Thymus (tissue), 11 donors: Measurements from ENCODE around the gene KCNQ1. TPM values are rescaled to one million over a fixed set of nuclear protein-coding genes. Genes with fewer than 3 reads are reported as not detected.

Experiments used
- DNase-seq, 9 donors: peaks; one replicate each; pipeline ENCODE4 v3.0.0-alpha.2; 2013; ENCODE audit warnings: low spot score in 9 of 9, low read depth in 6 of 9, missing footprints in 1 of 9
- H3K27ac ChIP-seq, 2 donors: one replicate each; pipeline ENCODE4 v1.5.1; 2013; ENCODE audit warnings: control low read depth in 1 of 2, low read depth in 1 of 2, low read length in 1 of 2, mild to moderate bottlenecking in 1 of 2, moderate library complexity in 1 of 2
- H3K27me3 ChIP-seq, 2 donors: one replicate each; pipeline ENCODE4 v1.5.1; 2013; ENCODE audit warnings: low read length in 1 of 2; ENCODE audit not compliant: control insufficient read depth in 2 of 2, insufficient read depth in 1 of 2
- H3K36me3 ChIP-seq, 2 donors: one replicate each; pipeline ENCODE4 v1.5.1; 2013; ENCODE audit warnings: low read length in 1 of 2, mild to moderate bottlenecking in 1 of 2, moderate library complexity in 1 of 2; ENCODE audit not compliant: control insufficient read depth in 2 of 2, insufficient read depth in 2 of 2
- H3K4me1 ChIP-seq, 2 donors: one replicate each; pipeline ENCODE4 v1.5.1; 2013; ENCODE audit warnings: low read length in 2 of 2; ENCODE audit not compliant: control insufficient read depth in 2 of 2, insufficient read depth in 2 of 2
- H3K4me3 ChIP-seq, 2 donors: one replicate each; pipeline ENCODE4 v1.5.1; 2013; ENCODE audit warnings: low read length in 2 of 2, control low read depth in 1 of 2, mild to moderate bottlenecking in 1 of 2
- H3K9me3 ChIP-seq, 2 donors: one replicate each; pipeline ENCODE4 v1.5.1; 2013; ENCODE audit warnings: low read length in 1 of 2, mild to moderate bottlenecking in 1 of 2; ENCODE audit not compliant: control insufficient read depth in 2 of 2, insufficient read depth in 1 of 2
- WGBS: extraction: QIAGEN DNeasy Blood & Tissue Kit; methylation state at CpG from one replicate; pipeline ENCODE4 v1.1.7; 2013; 5-methylcytosine and 5-hydroxymethylcytosine counted together
- polyA plus RNA-seq: library from polyadenylated mRNA; stranded (reverse); fragments of 200-250 nt; gene quantifications from one replicate; pipeline ENCODE4 v1.2.3, GENCODE V29; 2013
- total RNA-seq: library from RNA; stranded (reverse); fragments of 120-200 nt; gene quantifications from one replicate; pipeline ENCODE4 v1.2.4, GENCODE V29; 2013
- donor health status: healthy.

The KCNQ1 gene
- total and polyA plus RNA-seq, 2 donors: 0.94 to 3.7 TPM

DNA sequence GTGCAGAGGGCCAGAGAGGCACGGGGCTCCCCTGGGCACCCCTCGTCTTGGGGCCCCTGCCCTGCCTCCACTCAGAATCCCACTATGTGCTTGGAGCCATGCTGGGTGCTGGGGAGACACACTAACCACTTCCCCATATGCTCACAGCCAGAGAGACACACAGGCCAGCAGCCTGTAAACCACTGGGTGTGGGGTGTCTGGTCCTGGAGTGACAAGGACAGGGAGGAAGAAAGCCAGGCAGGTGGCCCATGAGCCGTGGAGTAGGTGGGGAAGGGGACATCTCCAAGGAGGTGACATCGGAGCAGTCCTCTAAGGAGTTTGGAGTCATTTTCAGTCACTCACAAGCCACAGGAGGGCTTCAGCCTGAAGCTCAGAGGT, 381.9 kb downstream of the KCNQ1 start:
- peak overlapping the region in 1 of 2 donors; percentile 77 for H3K27ac ChIP-seq
- peaks cover 8 to 33% of the 10 kb centered on the region in 2 donors for H3K4me1 ChIP-seq
- H3K36me3 ChIP-seq: no peaks in the 10 kb centered on the region
- no peak overlapping the region for H3K4me3 ChIP-seq
- peaks cover 4 to 46% of the 10 kb centered on the region in 2 donors for H3K9me3 ChIP-seq
- H3K27me3 ChIP-seq: no peaks in the 10 kb centered on the region
- WGBS: 8% methylated on average over 4 of the region's 4 CpGs
- DNase-seq: peak in 1 of 9 donors; percentile 30

GRCh38 chr11:2827256-2827655, 382.4 kb downstream of the KCNQ1 start:
- 96% methylated on average over 12 of the region's 12 CpGs for WGBS
- H3K4me1 ChIP-seq: peaks cover 8 to 33% of the 10 kb centered on the region in 2 donors
- DNase-seq: no peak

GRCh38 chr11:2827792-2828191, 383.0 kb downstream of the KCNQ1 start:
- Histone ChIP-seq H3K4me1 (peaks cover 8 to 33% of the 10 kb centered on the region in 2 donors), H3K27ac (no peak overlapping the region), H3K9me3 (peaks cover 0 to 35% of the 10 kb centered on the region in 2 donors), H3K4me3 (no peak overlapping the region), H3K36me3 (no peaks in the 10 kb centered on the region), H3K27me3 (no peaks in the 10 kb centered on the region)
- 68% methylated on average over 10 of the region's 10 CpGs for WGBS
- no peak for DNase-seq

More at GRCh38 chr11:2827256-2827655, 382.4 kb downstream of the KCNQ1 start:
- Histone ChIP-seq H3K4me3 (no peak overlapping the region), H3K27ac (peak overlapping the region in 1 of 2 donors; percentile 77), H3K9me3 (peaks cover 2 to 40% of the 10 kb centered on the region in 2 donors), H3K27me3 (no peaks in the 10 kb centered on the region), H3K36me3 (no peaks in the 10 kb centered on the region)

DNA sequence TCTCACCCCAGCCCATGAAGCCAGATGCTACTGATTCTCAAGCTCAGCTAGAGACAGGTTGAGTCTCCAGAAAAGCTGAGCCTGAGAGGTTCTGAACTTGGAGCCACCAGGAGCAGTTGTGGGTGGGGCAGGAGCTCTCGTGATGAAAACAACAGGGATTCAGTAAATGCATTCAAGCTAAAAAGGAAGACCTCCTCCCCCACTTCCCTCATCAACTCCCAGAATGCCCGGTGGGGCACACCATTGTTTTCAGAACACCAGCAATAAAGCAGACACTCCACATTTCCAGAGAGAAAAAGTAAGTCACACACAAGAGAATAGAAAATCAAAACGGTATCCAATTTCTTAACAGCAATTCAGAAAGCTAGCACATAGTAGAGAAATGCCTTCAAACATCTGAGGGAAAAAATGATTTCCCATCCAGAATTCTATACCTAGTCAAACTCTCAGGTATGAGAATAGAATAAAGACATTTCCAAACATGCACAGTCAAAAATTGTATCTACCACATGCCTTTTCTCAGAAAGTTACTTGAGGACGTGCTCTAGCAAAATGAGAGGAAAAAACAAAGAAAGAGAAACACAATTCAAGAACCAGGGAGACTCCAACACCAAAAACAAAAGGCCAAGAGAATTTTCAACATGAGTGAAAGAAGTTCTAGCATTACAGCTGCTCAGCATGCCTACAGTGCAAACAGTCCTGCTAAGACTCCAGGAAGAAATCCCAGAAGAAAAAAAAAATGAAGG, 383.9 kb downstream of the KCNQ1 start:
- Histone ChIP-seq H3K4me1 (peaks cover 8 to 33% of the 10 kb centered on the region in 2 donors), H3K36me3 (no peaks in the 10 kb centered on the region), H3K27me3 (no peaks in the 10 kb centered on the region), H3K27ac (no peak overlapping the region), H3K4me3 (no peak overlapping the region), H3K9me3 (peaks cover 0 to 26% of the 10 kb centered on the region in 2 donors)
- 96% methylated on average over 4 of the region's 4 CpGs for WGBS
- no peak for DNase-seq

DNA sequence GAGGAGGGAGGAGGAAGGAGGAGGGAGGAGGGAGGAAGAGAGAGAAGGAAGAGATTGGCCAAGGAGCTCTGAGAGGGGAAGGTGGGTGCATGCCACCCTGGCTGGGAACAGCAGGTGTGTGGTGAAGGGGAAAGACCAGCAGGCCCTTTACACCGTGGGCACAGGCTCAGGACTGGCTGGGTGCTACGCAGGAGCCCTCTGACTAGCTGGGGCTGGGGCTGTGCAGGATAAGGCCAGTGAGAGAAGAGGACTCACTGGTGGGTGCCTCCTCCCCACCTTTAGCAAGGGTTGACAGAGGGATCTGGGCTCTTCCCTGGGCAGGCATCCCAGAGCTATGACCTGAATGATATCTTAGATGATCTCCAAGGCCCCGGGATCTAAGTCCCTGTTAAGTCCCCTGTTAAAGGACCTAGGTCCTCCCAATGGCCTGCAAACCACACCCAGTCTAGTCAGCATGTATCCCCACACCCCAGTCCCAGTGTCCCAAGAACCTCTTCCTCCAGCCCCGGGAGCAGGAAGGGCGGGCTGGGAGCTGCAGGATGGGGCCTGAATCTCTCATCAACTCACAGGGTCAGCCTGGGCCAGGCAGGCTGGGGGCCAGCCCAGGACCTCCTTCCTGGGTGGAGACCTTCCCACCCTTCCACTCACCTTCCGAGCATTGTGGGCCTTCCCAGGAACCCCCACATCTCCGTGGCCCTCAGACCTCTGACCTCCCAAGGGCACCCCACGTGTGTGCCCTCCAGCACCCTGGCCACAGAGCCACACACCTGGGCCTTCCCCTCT, 385.4 kb downstream of the KCNQ1 start:
- WGBS: 93% methylated on average over 8 of the region's 8 CpGs

DNA sequence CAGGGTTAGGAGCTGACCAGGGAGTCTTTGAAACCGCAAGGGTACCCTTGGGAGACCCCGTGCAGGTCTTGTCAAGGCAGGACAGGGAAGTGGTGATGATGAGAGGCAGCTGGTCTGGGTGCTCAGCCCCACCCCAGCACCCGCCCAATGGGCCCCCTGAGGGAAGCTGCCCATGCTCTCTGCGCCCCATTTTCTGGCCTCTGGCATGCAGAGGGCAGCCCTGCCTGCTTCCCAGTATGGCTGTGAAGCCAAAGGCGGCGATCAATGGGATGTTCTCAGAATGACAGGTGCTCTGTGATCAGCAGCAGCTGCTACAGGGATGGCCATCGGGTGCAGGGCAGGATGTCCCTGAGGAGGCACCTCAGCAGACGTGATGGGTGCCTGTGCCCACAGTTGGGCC, 386.1 kb downstream of the KCNQ1 start:
- H3K27ac ChIP-seq: no peak overlapping the region
- 96% methylated on average over 8 of the region's 8 CpGs for WGBS
- no peaks in the 10 kb centered on the region for H3K36me3 ChIP-seq
- no peak overlapping the region for H3K4me3 ChIP-seq
- peaks cover 0 to 20% of the 10 kb centered on the region in 2 donors for H3K9me3 ChIP-seq
- H3K27me3 ChIP-seq: no peaks in the 10 kb centered on the region
- DNase-seq: no peak
- H3K4me1 ChIP-seq: peaks cover 6 to 21% of the 10 kb centered on the region in 2 donors

More for the DNA sequence above, 385.4 kb downstream of the KCNQ1 start:
- no peaks in the 10 kb centered on the region for H3K36me3 ChIP-seq
- H3K4me1 ChIP-seq: peaks cover 8 to 28% of the 10 kb centered on the region in 2 donors
- no peak overlapping the region for H3K27ac ChIP-seq
- no peak overlapping the region for H3K4me3 ChIP-seq
- peaks cover 0 to 20% of the 10 kb centered on the region in 2 donors for H3K9me3 ChIP-seq
- no peaks in the 10 kb centered on the region for H3K27me3 ChIP-seq
- no peak for DNase-seq

GRCh38 chr11:2831781-2832532, 387.1 kb downstream of the KCNQ1 start:
- Histone ChIP-seq H3K27ac (no peak overlapping the region), H3K4me3 (no peak overlapping the region), H3K4me1 (peaks cover 0 to 11% of the 10 kb centered on the region in 2 donors), H3K9me3 (peaks cover 0 to 20% of the 10 kb centered on the region in 2 donors), H3K36me3 (no peaks in the 10 kb centered on the region), H3K27me3 (no peaks in the 10 kb centered on the region)
- 97% methylated on average over 14 of the region's 14 CpGs for WGBS
- DNase-seq: no peak

GRCh38 chr11:2832533-2833020, 387.8 kb downstream of the KCNQ1 start:
- Histone ChIP-seq H3K27ac (no peak overlapping the region), H3K36me3 (no peaks in the 10 kb centered on the region), H3K27me3 (peaks cover 0 to 1% of the 10 kb centered on the region in 2 donors), H3K9me3 (peaks cover 0 to 20% of the 10 kb centered on the region in 2 donors), H3K4me1 (peaks cover 0 to 7% of the 10 kb centered on the region in 2 donors), H3K4me3 (no peak overlapping the region)
- 80% methylated on average over 8 of the region's 8 CpGs for WGBS
- no peak for DNase-seq
